Skeletal muscle cell (primary cell): ENCODE measurements around the gene TIMP2.

Experiments
- DNase-seq: peaks from one replicate; pipeline ENCODE4 v3.0.0-alpha.2; 2010; ENCODE audit warnings: low read depth
- H3K4me3 ChIP-seq: 2 replicates; pipeline ENCODE4 v1.5.1; 2011; ENCODE audit warnings: low read depth, mild to moderate bottlenecking, control low read depth, low read length, moderate library complexity

Gene TIMP2

DNA sequence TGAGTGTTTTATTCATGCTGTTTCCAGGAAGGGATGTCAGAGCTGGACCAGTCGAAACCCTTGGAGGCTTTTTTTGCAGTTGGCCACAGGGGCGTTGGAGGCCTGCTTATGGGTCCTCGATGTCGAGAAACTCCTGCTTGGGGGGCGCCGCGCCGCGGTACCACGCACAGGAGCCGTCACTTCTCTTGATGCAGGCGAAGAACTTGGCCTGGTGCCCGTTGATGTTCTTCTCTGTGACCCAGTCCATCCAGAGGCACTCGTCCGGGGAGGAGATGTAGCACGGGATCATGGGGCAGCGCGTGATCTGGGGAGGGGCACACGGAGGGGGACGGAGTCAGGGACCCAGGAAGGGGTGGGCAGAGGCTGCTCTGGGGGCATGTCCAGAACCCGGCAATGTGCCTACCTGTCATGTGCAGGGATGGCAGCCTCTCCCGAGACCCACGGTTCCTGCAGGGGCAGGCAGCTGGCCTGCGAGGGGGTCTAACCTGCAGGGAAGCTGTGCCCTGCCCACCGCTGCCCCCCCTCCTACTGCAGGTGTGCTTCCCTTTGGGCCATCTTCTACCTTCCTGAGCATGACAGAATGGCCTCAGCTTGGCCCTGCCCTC is 69.5 kb downstream of the TIMP2 start:
- no peak overlapping the region for H3K4me3 ChIP-seq
- DNase-seq = no peak

DNA sequence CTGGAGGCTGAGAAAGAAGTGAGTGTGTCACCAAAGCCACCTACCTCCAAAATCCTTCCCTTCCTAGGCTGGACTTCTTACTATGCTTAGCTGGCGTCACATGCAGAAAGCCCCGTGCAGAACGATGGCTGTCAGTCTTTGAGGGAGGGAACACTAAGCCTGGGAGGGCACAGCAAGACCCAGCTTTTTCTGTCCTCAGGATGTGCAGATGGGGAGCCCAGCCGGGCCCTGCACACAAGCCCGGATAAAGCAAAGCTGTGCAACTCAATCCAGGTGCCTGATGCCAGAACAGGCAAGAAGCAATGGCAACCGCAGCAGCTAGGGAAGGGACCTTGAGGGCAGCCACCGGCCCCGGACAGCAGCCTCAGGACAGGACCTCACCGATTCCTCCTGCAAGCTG is 70.7 kb downstream of the TIMP2 start:
- no peak for DNase-seq
- no peak overlapping the region for H3K4me3 ChIP-seq

DNA sequence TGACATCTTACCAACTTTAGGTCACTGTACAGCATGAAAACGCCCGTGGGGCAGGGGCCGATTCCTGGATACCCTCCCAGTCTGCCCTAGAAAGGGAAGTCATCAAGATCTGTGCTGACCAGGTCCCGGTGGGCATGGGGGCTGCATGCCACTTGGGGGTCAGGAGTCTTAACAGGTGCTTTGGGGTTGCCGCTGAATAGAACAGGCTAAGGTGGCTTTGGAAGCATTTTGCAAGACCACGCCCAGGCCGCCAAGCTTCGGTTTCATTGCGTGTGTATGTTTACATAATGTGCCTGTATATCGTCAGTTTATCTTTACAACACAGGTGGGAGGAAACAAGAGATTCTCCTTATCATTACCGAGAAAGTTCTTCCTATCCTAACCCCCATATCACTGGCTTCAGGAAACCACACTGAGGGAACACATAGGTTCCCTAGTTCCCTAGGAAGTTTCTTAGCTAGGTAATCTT is 71.2 kb downstream of the TIMP2 start:
- H3K4me3 ChIP-seq = no peak overlapping the region
- DNase-seq = no peak

DNA sequence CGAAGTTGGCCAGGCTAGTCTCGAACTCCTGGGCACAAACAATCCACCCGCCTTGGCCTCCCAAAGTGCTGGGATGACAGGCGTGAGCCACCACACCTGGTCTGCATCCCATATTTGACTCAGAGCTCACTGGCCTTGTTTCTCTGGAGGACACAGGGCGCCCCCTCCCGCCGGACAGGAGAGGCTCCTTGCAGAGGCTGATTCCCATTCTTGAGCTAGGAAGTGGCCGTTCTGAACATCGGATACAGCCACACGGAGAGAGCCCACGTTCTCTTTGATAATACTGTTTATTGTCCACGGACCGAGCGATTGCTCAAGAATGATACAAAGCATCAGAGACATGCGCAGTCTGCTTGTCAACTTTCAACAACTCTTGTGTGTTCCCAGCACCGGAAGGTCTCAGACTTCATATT is 72.5 kb downstream of the TIMP2 start:
- no peak overlapping the region for H3K4me3 ChIP-seq
- DNase-seq = no peak

DNA sequence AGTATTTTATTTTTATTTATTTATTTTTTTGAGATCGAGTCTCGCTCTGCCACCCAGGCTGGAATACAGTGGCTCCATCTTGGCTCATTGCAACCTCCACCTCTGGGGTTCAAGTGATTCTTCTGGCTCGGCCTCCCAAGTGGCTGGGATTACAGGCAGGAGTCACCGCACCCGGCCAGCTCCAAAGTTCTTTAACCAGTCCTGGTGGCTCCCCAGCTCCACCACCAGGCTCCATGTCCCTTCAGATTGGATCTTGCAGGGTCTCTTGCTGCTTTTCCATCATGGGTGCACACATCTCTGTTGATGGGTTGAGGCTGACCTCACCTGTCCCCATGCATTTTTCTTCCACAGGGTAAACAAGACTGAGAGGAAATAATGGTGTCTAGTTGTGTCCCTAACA is 76.2 kb downstream of the TIMP2 start:
- no peak overlapping the region for H3K4me3 ChIP-seq
- DNase-seq = no peak

DNA sequence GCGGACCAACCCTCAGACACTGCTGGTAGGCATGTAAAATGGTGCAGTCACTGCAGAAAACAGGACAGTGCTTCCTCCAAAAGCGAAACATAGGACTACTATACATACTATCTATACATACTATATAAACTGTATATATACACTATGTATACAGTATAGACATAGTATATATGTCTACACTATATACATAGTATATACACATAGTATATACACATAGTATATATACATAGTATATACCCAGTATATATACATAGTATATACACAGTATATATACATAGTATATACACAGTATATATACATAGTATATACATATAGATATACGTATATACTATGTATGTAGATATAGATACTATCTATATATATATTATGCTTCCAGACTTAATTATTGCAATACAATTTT is 78.1 kb downstream of the TIMP2 start:
- no peak overlapping the region for H3K4me3 ChIP-seq
- no peak for DNase-seq

DNA sequence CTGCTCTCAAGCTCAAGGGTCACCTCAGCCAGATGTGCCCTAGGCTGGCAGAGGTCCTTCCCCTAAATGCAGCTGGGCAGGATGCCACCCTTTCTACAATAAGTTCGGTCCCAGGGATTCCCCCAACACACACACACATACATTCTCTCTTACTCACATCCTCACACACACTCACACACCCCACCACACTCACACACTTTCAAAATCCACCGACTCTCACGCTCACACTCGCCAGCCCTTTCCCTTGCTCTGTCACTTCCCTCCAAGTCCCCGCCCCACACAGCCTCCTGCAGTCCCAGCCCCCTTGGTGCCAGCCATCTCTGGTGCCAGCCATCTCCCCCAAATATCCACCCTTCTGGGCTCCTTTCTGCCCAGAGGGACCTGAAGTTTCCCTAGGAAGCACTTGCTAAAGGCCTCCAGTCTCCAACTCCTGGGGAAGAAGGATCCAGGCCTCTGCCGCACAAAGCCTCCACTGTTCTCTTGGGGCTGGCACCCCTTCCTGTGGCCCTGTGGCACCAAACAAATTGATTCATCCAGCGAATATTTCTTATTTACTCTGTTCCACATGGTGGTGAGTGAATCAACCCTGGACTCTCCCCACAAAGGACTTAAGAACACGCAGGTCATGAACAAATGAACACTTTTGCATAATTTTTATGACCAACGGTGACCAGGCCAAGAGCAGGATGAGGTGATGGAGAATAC is 80.7 kb downstream of the TIMP2 start:
- no peak for DNase-seq
- no peak overlapping the region for H3K4me3 ChIP-seq

DNA sequence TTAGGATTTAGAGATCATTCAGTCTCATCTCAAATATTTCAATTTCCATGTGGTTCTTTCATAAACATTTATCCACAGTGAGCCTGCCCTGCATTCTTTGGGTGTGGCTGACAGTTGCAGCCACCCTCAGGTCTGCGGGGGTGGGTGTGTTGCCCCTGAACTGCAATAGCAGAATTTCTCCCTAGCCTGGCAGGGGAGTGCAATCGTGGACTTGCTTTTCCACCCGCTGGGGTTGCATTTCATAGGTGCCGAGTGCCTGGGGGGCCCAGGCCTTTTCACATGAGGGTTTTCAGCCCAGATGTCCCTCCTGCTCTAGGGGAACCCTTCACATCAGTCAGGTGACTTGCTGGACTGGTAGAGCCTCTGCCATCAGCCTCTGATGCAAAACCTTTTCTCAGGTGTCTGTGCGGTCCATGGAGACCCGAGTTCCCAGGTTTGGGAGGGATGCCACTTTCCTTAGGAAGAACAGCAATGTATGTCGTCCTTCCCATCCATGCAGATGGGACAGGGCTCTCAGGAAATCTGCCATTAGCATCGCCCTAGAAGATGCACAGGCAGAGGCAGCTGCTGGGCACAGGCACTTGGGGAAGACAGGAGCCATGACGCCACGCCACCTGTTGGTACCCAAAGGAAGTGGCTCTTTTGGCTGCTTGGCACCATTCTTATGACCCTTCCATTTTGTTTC is 82.2 kb downstream of the TIMP2 start:
- DNase-seq = no peak
- no peak overlapping the region for H3K4me3 ChIP-seq

DNA sequence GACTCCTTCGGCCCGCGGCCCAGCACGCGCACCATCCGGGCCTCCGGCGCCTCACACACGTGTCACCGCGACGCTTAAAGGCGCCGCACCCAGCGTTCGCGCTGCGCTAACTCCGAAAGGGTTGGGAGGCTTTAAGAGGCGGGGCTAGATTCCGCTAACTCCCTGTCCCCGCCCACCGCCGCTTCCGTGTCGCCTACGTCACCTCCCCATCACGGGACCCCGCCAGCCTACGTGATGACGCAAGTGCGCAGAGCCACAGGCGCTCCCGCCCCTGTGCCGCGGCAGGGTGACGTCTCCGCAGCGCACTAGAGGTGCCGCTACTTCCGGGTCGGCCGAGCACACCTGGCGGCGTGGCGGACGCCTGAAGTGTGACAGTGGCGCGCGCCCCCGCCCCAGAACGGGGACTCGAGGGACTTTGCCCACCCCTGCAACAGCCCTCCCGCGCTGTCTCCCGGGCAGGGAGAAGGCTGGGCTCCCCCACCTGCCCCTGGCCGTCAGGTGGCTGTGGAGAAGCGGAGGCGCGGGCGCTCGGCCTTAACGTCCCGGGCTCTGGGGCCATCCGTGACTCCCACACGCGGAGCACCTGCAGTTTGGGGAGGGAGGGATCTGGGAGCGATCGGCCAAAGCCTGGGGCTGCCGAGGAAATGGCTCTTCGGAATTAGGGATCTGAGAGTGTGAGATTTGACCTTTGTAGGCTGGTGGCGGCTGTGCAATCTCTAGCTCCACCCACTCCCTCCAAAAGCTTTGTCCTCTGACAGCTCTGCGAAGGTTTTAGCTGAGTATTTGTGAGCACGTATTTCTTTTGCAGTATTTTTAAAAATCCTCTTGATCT is 84.2 kb downstream of the TIMP2 start, which contains the start of gene USP36:
USP36 (minus strand) TSS at position 35 of the 832 bp plus-strand sequence. CDS start 4,451 bp downstream, outside the sequence.
- peak; percentile 97 for DNase-seq
- H3K4me3 ChIP-seq = peak within 1 kb of the TSS; percentile 87

DNA sequence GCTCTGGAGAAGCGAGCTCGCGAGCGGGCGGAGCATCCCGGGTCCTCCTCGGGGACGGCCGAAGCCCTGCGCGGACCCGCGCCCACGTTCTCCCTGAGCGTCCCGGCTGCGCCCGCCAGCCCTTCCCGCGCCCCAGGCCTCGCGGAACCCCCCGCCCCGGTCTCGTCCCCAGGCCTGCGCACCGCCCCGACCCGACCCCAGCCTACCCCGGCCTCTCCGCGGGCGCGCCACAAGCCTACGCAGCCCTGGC is 84.7 kb downstream of the TIMP2 start:
- peak overlapping the region; percentile 87 for H3K4me3 ChIP-seq

DNA sequence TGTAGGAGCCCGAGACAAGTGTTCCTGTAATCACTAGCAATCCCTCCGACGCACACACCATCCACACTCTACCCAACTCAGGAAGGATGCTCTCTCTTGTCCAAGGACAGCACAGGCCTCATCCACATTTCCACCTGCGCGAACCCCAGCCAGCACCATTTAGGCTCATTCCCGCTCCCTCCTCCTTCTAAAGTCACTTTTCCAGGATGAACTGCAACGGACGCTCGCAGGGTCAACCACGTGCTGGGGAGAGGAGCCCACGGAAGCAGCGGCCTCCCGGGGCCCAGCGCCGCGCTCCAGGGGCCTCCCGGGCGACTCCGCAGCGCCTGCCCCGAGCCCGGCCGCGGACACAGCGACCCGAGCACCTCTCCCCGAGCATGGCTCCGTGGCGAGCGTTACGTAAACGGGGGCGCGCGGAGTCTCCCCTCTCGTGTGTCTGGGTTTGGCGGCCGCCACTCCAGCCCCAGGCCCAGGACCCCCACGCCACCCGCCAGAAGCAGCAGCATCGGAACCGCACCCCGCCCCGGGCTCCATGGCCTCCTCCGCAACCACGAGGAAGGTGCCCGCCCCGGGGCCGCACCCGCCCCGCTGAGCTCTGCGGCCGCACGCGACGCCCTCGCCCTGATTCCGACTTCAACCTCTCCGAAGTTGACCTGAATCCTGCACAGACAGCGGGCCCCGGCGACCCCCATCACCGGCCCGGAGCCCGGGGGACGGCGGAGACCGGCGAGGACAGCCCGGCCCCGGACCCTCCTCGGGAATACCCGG is 85.2 kb downstream of the TIMP2 start:
- H3K4me3 ChIP-seq = peak overlapping the region; percentile 87
- no peak for DNase-seq

More for the DNA sequence above, 84.7 kb downstream of the TIMP2 start:
- no peak for DNase-seq

DNA sequence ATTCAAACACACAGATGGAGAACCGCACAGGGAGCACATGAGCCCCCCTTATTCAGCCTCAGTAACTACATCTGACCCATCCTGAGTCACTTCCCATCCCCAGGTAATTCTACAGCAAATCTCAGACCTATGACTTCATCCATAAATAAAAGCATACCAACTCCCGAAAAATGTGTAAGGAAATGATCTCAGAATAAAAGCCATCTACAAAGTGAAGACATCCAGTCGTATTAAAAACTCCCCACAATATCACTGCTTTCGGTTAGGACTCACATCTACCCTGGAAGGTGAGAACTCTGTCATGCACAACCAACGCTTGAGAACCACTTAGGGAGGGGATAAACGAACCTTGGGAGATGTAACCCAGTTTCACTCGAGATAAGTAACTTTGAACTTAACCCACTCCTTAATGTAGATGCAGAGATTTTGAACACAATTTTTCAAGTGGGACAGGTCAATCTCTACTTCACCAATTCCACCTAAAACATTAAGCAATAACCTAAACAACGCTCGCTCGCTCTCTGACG is 85.9 kb downstream of the TIMP2 start:
- H3K4me3 ChIP-seq = peak overlapping the region; percentile 87
- no peak for DNase-seq

DNA sequence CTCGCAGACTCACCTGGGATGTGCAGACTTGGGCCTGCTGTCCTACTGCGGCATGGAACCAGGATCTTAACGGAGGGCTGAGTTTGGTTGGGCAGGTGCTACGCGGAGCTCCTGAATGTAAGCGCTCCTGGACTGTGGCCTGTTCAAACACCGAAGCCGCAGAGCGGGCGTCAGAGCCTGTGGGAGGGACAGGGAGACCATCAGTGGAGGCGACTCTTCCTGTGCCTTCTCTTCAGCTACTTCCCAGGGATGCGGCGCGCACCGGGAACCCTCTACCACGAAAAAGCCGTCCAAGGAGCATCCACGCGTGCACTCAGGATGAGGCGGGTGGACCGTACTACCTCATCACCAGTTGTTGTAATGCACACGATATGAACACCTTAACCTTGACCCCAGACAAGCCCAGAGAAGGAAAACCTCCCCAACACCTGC is 86.6 kb downstream of the TIMP2 start:
- no peak for DNase-seq
- no peak overlapping the region for H3K4me3 ChIP-seq

DNA sequence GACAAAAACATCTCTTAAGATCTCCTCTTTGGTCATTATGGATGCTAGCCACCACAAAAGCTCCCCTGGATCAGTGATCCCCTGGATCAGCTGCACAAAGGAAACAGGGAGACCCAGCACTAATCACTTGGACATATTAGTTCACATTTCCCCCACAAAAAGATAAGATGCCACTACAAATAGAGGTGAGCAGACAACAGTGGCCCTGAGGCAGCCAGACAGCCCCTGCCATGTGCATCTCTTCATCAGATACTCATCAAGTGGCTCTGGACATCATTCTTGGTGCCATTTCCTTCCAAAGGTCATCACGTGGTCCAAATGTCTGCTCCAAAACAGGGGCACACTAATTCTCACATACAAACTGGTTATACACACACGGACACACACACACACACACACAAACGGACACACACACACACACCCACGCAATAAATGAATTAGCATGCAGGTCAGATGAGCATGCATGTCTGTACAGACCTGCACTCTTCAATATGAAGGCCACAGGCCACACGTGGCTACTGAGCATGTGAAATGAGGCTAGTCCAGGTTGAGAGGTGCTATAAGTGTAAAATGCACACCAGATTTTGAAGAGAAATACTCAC is 88.7 kb downstream of the TIMP2 start:
- no peak overlapping the region for H3K4me3 ChIP-seq
- DNase-seq = no peak

DNA sequence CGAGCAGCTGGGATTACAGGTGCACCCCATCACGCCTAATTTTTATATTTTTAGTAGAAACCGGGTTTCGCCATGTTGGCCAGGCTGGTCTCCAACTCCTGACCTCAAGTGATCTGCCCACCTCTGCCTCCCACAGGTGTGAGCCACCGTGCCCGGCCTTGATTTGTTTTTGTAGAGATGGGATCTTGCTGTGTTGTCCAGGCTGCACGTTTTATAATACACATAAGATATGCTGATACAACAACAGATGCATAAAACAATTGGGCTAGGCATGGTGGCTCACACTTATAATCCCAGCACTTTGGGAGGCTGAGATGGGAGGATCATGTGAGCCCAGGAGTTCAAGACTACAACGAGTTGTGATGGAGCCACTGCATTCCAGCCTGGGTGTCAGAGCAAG is 90.6 kb downstream of the TIMP2 start:
- no peak for DNase-seq
- no peak overlapping the region for H3K4me3 ChIP-seq

DNA sequence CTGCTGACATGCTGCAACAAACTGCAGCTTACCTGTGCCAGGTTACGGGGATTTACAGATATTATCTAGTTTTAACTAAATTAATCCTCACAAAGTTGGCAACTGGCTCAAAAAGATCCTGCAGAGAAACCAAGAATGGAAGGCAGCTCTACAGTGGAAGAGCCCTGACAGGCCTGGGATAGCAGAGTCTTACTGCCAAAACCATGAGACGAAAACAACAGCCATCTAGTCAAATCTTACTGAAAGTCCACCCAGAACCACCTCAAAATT is 92.7 kb downstream of the TIMP2 start:
- H3K4me3 ChIP-seq = no peak overlapping the region
- no peak for DNase-seq

DNA sequence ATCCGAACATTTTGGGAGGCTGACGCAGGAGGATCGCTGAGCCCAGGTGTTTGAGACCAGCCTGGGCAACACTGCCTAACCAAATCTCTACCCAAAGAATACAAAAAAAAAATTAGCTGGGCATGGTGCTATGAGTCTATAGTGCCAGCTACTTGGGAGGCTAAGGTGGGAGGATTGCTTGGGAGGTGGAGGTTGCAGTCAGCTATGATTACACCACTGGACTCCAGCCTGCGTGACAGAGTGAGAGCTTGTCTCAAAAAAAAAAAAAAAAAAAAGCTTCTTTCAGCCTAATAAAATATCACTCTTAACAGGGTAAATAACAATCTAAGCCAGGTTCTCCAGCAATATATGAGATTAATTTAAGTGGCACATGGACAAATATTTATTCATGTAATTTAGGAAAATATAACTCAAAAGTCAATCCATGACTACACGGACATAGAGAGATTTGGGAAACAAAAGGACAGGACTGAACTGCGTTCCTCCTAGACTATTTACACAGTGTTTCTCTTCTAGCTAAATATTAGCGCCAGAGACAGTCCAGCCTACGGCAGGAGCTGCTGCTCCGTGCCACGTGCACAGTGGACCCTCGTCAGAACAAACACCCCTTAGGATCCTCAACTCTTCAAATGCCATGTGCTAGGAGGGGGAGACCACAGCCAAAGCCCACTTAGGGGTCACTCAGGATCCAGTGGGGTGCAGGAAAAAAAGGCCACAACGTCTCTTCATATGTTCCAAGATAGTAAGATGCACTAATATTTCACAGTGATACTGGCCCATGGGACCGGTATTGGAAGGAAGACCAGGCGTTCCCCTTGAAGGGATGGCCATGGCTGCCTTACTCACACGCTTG is 93.3 kb downstream of the TIMP2 start:
- DNase-seq = no peak
- H3K4me3 ChIP-seq = no peak overlapping the region

DNA sequence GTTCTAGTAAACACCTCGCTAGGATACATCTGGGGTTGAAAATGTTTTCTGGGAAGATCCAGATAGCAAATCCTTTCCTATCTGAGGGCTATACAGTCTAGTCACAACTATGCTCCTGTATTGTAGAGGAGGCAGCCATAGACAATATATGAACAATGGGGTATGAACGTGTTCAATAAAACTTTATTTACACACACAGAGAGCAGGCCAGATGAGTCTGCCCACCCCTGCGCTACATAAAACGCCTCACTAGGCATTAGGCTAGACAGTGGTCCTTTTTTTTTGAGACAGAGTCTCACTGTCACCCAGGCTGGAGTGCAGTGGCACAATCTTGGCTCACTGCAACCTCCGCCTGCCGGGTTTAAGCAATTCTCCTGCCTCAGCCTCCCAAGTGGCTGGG is 95.7 kb downstream of the TIMP2 start:
- DNase-seq = no peak

More for the DNA sequence above, 95.7 kb downstream of the TIMP2 start:
- H3K4me3 ChIP-seq = no peak overlapping the region
